ENCODE measurements around the gene DRAP1.

The DRAP1 gene, protein sequence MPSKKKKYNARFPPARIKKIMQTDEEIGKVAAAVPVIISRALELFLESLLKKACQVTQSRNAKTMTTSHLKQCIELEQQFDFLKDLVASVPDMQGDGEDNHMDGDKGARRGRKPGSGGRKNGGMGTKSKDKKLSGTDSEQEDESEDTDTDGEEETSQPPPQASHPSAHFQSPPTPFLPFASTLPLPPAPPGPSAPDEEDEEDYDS

GRCh38 chr11:65919141-65919572 lies at the start of gene DRAP1:
Gene DRAP1 (plus strand): TSS chr11:65919426. CDS start chr11:65919502, 76 bp downstream.
- DNase-seq, result peak; percentile 99

DNA sequence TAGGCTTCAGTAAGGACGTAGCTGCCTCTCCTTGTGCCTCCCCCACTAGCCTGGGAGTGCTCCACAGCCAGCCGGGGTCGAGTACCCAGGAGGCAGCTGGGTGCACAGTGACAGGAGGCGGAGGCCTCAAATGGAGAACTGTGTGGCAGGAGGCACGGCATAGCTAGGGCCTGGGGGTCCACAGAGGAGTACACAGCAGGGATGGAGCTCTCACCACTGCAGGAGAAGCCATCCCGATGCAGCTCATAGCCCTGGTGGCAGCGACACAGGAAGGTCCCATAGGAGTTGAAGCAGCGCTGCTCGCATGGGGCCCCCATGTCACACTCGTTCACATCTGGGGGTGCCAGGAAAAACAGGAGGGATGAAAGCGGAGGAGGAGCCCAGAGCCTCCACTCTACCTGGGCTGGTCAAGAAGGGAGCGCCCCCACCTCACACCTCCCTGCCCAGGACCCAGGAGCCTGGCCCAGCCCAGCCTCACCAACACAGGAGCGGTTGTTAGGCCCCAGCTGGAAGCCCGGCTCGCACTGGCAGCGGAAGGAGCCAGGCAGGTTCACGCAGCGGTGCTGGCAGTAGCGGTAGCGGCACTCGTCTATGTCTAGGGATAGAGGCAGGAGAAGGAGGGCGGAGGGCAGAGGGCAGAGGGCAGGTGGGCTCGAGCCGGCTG lies 49.5 kb upstream of the DRAP1 start:
- DNase-seq, result no peak

- no peak for DNase-seq
Observed at GRCh38 chr11:65870307-65870658, 48.9 kb upstream of the DRAP1 start.

DNA sequence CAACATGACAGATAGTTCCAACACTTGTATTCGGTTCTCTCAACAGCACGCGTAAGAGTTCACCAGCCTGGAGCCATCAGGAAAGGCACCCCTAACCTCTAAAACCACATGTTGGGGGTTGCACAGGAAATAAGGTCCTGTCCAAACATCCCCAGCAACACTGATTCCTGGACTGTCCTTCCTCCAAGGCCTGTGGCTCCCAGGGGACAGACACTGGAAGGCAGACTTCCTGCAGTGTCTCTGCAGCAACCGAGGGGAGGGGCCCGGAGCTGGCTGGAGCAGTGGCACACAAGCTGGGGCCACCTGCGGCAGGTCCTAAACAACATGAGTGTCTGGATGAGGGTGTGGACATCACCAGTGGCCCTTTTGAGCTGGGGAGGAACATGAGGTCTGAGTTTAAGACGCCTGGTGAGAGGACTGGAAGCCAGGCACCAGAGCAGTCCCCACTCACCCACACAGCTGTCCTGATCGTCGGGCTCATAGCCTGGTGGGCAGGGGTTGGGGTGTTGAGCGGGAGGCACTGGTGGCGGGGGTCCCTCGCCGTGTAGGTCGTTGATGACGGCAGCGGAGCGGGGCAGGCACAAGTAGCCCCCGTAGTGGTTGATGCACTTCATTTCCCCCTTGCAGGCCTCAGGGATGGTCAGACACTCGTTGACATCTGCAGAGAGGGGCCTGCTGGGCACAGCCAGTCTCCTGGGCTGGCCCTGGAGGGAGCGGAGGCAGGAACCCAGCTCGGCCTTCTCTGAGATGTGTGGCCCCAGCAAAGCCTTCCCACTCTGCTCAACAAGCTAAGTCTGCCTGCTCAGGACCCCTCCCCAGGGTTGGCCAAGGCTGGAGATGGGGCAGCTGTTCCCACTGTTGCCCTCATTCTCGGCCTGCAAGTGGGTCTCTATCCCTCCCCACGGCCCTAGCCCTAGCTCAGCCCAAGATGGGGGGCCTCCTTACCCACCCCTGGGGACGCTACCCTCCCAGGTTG lies 48.2 kb upstream of the DRAP1 start:
- DNase-seq, result no peak

- DNase-seq, result no peak
Observed at GRCh38 chr11:65871811-65872548, 47.2 kb upstream of the DRAP1 start.

DNA sequence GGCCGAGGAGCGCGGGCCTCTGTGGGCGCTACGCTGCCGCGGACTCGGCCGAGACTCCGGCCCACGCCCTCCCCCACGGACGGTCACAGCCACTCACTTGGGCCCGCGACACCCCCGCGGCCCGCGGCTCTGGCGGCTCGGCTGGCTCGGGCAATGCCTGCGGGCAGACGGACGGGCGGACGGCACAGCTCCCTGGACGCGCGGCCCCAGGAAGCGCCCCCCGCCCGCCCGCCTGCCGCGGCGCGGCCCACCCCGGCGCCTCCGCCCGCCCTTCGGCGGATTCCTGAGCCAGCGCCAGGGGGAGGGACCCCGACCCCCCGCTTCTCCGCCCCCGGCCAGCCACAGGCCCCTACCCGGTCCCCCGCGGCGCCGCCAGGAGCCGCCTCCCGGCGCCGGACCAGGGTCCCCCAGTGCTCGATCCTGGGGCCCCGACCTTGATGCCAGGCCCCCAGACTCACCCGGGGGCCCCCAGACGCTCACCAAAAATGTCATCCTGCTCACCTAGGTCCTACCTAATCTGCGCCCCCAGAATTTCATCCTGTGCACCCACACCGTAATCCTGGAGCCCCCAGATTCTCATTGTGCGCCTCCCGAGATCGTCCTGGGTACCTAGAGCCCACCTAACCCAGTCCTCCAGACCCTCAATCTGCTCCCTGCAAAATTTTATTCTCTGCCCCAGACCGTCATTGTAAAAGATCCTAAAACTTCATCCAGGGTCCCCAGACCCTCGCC lies 46.5 kb upstream of the DRAP1 start, which contains the start of gene EFEMP2:
TSS of gene EFEMP2 (minus strand) at position 215 of the 732 bp plus-strand sequence. CDS start 446 bp downstream, outside the sequence.
- DNase-seq, result peak; percentile 14

- DNase-seq, result peak; percentile 93
Observed at GRCh38 chr11:65873318-65874156, 45.7 kb upstream of the DRAP1 start.

DNA sequence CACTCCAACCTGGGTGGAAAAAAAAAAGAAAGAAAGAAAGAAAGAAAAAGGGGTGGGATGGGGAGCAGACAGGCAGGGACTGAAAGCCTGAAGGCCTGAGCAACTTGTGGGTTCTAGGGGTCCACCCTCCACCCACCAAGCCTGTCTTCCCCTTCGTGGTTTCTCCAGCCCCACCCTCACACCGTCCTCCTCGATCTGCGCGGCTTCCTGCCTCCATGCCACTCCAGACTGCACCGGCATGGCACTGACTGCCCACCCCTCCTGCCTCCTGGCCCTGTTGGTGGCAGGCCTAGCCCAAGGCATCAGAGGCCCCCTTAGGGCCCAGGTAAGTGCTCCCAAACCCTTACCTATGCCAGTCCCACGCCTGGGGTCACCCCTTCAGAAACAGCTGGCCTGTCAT lies 39.6 kb upstream of the DRAP1 start, which contains the start of gene CTSW:
TSS of gene CTSW (plus strand) at position 221 of the 400 bp plus-strand sequence. CDS start at position 239, 18 bp downstream.
- DNase-seq, result peak; percentile 26

DNA sequence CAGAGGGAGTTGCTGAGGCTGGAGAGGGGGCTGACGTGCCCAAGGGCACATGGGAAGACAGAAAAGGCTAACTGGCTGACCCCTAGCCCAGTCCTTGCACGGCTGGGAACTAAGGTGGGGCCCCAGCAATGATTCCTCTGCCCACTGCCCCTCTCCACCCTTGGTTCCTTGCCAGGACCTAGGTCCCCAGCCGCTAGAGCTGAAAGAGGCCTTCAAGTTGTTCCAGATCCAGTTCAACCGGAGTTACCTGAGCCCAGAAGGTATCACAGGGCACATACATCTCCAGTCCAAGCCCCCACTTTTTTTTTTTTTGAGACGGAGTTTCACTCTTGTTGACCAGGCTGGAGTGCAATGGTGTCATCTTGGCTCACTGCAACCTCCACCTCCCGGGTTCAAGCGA lies 39.2 kb upstream of the DRAP1 start:
- no peak for DNase-seq

- no peak for DNase-seq
Observed at GRCh38 chr11:65880844-65881421, 38.3 kb upstream of the DRAP1 start.

GRCh38 chr11:65882120-65883057 lies 36.8 kb upstream of the DRAP1 start:
- DNase-seq, result no peak

- DNase-seq, result no peak
Observed at GRCh38 chr11:65883058-65883761, 36.0 kb upstream of the DRAP1 start.

DNA sequence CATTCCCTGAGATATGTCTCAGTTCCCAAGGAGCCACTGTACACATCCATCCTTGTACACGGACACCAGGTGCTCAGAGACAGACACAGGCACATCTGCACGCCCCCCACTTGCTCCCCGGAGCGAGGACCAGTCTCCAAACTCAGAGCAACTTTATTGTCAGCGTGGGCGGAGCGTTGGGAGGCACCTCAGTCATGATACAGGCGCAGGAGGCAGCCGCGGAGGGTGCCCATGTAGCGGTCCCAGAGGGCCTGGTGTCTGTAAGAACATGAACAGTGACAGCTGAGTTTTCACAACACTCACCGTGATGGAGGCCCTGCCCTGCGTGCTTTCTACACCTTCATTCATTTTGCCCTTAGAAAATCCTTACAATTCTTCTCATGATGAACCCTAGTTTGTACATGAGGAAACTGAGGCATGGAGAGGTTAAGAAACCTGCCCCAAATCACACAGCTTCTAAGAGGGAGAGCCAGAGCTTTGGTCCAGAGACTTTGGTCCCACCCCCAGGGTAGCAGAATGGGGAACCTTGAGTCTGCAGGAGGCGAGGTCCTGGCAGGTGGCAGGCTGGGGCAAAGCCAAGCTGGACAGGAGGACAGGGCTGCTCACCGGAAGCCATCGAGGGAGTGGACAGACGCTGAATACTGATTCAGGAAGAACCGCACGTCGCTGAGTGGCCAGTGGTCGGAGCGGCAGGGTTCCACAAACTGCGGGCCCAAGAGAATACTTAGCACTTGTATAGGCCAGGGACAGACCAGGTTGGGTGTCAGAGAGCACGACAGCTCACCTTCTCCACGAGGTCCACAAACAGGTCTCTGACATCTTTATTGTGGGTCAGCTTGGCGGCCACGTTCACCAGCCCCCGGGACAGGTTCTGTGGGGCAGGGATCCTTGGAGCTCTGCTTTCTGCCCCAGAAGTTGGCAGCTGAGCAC lies 35.2 kb upstream of the DRAP1 start:
- DNase-seq, result no peak

DNA sequence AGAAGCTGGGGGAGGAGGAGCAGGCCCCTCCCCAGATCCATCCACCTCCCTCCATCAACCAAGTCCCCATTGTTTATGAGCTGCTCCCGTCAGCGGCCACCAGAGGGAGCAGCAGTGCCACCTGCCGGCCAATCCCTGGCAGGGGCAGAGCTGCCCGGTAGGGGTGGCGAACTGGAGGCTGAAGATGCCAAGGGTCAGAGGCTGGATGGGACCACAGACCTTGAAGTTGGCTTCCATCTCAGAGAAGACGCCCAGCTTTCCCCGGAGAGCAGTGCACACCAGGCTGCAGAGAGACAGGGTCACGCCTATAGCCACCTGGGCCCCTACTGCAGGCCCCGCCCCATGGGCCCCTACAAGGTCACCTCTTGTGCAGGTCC lies 34.5 kb upstream of the DRAP1 start:
- peak; percentile 79 for DNase-seq

DNA sequence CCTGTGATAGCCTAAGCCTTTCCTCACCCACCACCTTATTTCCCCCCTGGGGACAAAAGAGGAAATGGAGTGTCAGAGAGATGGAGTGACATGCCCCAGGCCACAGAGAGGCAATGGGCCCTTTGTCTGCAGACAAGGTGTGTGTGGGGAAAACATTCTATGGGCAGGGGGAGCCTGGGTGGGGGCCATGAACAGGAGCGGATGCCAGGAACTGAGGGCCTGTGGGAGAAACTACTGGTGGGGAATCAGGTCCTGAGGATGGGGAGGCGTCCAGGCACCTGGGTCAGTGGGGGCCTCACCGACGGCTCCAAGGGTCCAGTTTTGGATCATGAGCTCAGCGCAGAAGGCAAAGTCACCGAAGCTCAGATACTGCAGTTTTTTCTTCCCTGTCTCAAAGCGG lies 34.0 kb upstream of the DRAP1 start:
- no peak for DNase-seq

DNA sequence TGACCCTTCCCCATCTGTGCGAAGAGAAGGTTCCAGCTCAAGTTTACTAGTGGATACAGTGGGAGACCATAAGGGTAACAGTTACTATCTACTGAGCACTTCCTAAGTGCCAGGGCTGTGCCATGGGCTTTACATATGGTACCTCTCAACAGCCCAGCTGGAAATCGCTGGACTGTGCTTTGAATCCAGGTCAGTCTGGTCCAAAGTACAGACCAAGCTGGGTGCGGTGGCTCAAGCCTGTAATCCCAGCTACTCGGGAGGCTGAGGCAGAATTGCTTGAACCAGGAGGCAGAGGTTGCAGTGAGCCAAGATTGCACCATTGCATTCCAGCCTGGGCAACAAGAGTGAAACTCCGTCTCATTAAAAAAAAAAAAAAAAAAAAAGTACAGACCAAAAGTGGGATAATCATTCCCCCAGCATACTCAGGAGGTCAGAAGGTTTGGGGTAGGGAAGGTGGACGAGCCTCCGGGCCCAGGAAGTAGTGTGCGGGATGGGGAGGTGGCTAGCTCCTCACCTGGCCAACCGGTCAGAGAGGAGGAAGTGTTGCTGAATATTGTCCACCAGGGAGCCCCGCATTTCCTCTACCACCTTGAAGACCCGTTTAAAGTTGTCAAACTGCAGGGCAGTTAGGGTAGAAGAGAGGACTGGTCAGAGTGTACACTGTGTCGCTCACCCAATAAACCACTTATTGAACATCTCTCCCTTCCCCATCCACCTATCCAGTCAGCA lies 33.3 kb upstream of the DRAP1 start:
- DNase-seq, result no peak

Data from inflammatory macrophage treated with lipopolysaccharide for 4 hours (primary cell).